IMR-90 (cell line): Measurements from ENCODE around the gene CTSO.

Source experiments
- BHLHE40 ChIP-seq: fragments of 150-350 bp; IDR thresholded peaks from 2 replicates; pipeline ENCODE4 v1.6.1; 2016; ENCODE audit warnings: mild to moderate bottlenecking, low read depth, low read length
- MAZ ChIP-seq: IDR thresholded peaks from 2 replicates; pipeline ENCODE4 v1.6.1; 2012; ENCODE audit warnings: low read depth, mild to moderate bottlenecking, low read length, improper control_type of control experiment, moderate library complexity, borderline replicate concordance
- MXI1 ChIP-seq: IDR thresholded peaks from 2 replicates; pipeline ENCODE4 v1.6.1; 2012; ENCODE audit warnings: low read depth, mild to moderate bottlenecking, low read length, moderate library complexity, borderline replicate concordance
- POLR2A ChIP-seq: IDR thresholded peaks from 2 replicates; pipeline ENCODE4 v1.6.1; 2012; ENCODE audit warnings: mild to moderate bottlenecking, low read depth, low read length
- RAD21 ChIP-seq: IDR thresholded peaks from 2 replicates; pipeline ENCODE4 v1.6.1; 2012; ENCODE audit warnings: low read length, improper control_type of control experiment
- RCOR1 ChIP-seq: IDR thresholded peaks from 2 replicates; pipeline ENCODE4 v1.6.1; 2012; ENCODE audit warnings: mild to moderate bottlenecking, low read length, improper control_type of control experiment; ENCODE audit not compliant: insufficient replicate concordance
- SMC3 ChIP-seq: fragments of 150-350 bp; IDR thresholded peaks from 2 replicates; pipeline ENCODE4 v1.6.1; 2016; ENCODE audit warnings: low read depth, mild to moderate bottlenecking, antibody characterized with exemption, low read length, moderate library complexity
- TF ChIP-seq, protein P1 (sequence below): conservative IDR thresholded peaks from 2 replicates; pipeline ENCODE4 v1.5.1; 2012; ENCODE audit warnings: mild to moderate bottlenecking, low read depth, low read length, improper control_type of control experiment

- TF ChIP-seq BHLHE40 (no peak), SMC3 (no peak), MAZ (no peak), MXI1 (no peak), POLR2A (no peak), RAD21 (no peak), RCOR1 (no peak)
- TF ChIP-seq, protein P1, sequence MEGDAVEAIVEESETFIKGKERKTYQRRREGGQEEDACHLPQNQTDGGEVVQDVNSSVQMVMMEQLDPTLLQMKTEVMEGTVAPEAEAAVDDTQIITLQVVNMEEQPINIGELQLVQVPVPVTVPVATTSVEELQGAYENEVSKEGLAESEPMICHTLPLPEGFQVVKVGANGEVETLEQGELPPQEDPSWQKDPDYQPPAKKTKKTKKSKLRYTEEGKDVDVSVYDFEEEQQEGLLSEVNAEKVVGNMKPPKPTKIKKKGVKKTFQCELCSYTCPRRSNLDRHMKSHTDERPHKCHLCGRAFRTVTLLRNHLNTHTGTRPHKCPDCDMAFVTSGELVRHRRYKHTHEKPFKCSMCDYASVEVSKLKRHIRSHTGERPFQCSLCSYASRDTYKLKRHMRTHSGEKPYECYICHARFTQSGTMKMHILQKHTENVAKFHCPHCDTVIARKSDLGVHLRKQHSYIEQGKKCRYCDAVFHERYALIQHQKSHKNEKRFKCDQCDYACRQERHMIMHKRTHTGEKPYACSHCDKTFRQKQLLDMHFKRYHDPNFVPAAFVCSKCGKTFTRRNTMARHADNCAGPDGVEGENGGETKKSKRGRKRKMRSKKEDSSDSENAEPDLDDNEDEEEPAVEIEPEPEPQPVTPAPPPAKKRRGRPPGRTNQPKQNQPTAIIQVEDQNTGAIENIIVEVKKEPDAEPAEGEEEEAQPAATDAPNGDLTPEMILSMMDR = no peak
Observed at GRCh38 chr4:155887847-155888570, 65.7 kb downstream of the CTSO start.
